ENCODE data around the gene P2RY14. TPM values are rescaled to one million over a fixed set of nuclear protein-coding genes. Genes with fewer than 3 reads are reported as not detected.

Gene P2RY14
- total and polyA plus RNA-seq, 8 donors: 1.7 to 43.2 (median 9.2) TPM

GRCh38 chr3:151191095-151191494 lies 87.2 kb downstream of the P2RY14 start:
- no peak for DNase-seq
- Histone ChIP-seq H3K4me3 (no peak overlapping the region), H3K27ac (no peak overlapping the region), H3K27me3 (no peaks in the 10 kb centered on the region), H3K36me3 (no peaks in the 10 kb centered on the region), H3K9me3 (no peaks in the 10 kb centered on the region), H3K4me1 (no peaks in the 10 kb centered on the region)
- WGBS, 5 donors: 75 to 94% (median 85%) methylated on average over 1 of the region's 1 CpG
- intact Hi-C loops (cut with DNase I; ENCODE audit: low total_unique reads): no loop called here
- TF ChIP-seq POLR2AphosphoS5 (IDR thresholded peaks at IDR 0.05): no peak
- no peak for TF ChIP-seq POLR2A (IDR thresholded peaks at IDR 0.05)
- no peak for TF ChIP-seq CTCF (IDR thresholded peaks at IDR 0.05)
- TF ChIP-seq EP300 (IDR thresholded peaks at IDR 0.05): no peak

GRCh38 chr3:151183265-151183671 lies 95.1 kb downstream of the P2RY14 start:
- Histone ChIP-seq H3K27me3 (no peaks in the 10 kb centered on the region), H3K4me1 (no peaks in the 10 kb centered on the region), H3K9me3 (no peaks in the 10 kb centered on the region), H3K36me3 (no peaks in the 10 kb centered on the region), H3K27ac (no peak overlapping the region), H3K4me3 (no peak overlapping the region)
- WGBS, 5 donors: 55 to 69% (median 60%) methylated on average over 5 of the region's 5 CpGs
- TF ChIP-seq CTCF (IDR thresholded peaks at IDR 0.05) (no peak), POLR2A (IDR thresholded peaks at IDR 0.05) (no peak), POLR2AphosphoS5 (IDR thresholded peaks at IDR 0.05) (peak in 1 of 3 donors; percentile 15)
- intact Hi-C loops (cut with DNase I; ENCODE audit: low total_unique reads): no loop called here
- DNase-seq: peak in 1 of 2 donors; percentile 24

- Histone ChIP-seq H3K27me3 (no peaks in the 10 kb centered on the region), H3K27ac (no peak overlapping the region), H3K9me3 (no peaks in the 10 kb centered on the region), H3K4me3 (no peak overlapping the region), H3K4me1 (no peaks in the 10 kb centered on the region), H3K36me3 (no peaks in the 10 kb centered on the region)
- intact Hi-C loops (cut with DNase I; ENCODE audit: low total_unique reads): no loop called here
- WGBS, 5 donors: 50 to 71% (median 65%) methylated on average over 5 of the region's 5 CpGs
- TF ChIP-seq POLR2A (IDR thresholded peaks at IDR 0.05): no peak
- TF ChIP-seq EP300 (IDR thresholded peaks at IDR 0.05): no peak
- no peak for TF ChIP-seq POLR2AphosphoS5 (IDR thresholded peaks at IDR 0.05)
- TF ChIP-seq CTCF (IDR thresholded peaks at IDR 0.05): no peak
- no peak for DNase-seq
Measured at GRCh38 chr3:151182349-151183079, 95.8 kb downstream of the P2RY14 start.

- H3K27ac ChIP-seq: no peak overlapping the region
- H3K36me3 ChIP-seq: no peaks in the 10 kb centered on the region
- no peaks in the 10 kb centered on the region for H3K4me1 ChIP-seq
- no peak overlapping the region for H3K4me3 ChIP-seq
- H3K9me3 ChIP-seq: no peaks in the 10 kb centered on the region
- DNase-seq: peak in 1 of 2 donors; percentile 76
- WGBS, 5 donors: 28 to 47% (median 38%) methylated on average over 2 of the region's 2 CpGs
- intact Hi-C loops (cut with DNase I; ENCODE audit: low total_unique reads): no loop called here
- no peak for TF ChIP-seq EP300 (IDR thresholded peaks at IDR 0.05)
- TF ChIP-seq POLR2A (IDR thresholded peaks at IDR 0.05): no peak
- TF ChIP-seq POLR2AphosphoS5 (IDR thresholded peaks at IDR 0.05): no peak
- no peak for TF ChIP-seq CTCF (IDR thresholded peaks at IDR 0.05)
- no peaks in the 10 kb centered on the region for H3K27me3 ChIP-seq
Measured at GRCh38 chr3:151178208-151178845, 100.0 kb downstream of the P2RY14 start.

All from stomach (tissue), 9 donors.